ENCODE measurements around the gene TTC33. TPM values are rescaled to one million over a fixed set of nuclear protein-coding genes. Genes with fewer than 3 reads are reported as not detected.
A peak's percentile ranks its signal among the peaks of the same experiment; 100 is the strongest.
"Not testable (repeated sequence)": the region's sequence is repeated elsewhere in the genome, so short reads cannot be mapped to it uniquely, and the experiment has no call there.

The TTC33 gene, protein sequence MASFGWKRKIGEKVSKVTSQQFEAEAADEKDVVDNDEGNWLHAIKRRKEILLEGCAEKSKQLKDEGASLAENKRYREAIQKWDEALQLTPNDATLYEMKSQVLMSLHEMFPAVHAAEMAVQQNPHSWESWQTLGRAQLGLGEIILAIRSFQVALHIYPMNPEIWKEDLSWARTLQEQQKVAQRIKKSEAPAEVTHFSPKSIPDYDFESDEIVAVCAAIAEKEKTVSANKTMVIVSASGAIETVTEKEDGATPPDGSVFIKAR
- 22.0 TPM for total RNA-seq

GRCh38 chr5:40755407-40756365, at the start of gene TTC33:
TSS of gene TTC33 (minus strand) at chr5:40755961. CDS start at chr5:40747018, 8,943 bp downstream.
- DNase-seq: peak; percentile 90

GRCh38 chr5:40801771-40802562, 46.2 kb upstream of the TTC33 start:
- no peak for DNase-seq

GRCh38 chr5:40799258-40799657, 43.5 kb upstream of the TTC33 start:
- no peak for DNase-seq

DNA sequence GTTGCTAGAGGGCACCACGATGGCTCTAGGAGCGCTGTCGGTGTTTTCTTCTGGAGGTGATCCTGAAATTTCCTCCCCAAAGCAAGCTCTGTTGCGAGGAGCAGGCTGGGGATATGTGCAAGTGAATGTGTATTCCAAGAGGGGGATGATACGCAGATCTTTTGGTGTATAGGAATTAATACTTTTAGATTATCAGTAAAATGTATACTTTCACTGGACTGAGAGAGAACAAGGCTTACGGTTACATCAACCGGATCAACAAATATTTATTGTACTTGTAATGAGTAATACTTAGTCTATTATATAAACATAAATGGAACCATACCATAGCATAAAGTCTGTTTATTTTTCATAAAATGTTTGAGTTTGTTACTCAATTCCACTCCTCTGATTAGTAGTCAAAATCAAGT, 43.0 kb upstream of the TTC33 start:
- DNase-seq: no peak

GRCh38 chr5:40798012-40798800, 42.4 kb upstream of the TTC33 start, which contains the start of gene PRKAA1:
TSS of gene PRKAA1 (minus strand) at chr5:40798374. CDS start at chr5:40798189, 185 bp downstream.
- DNase-seq: peak; percentile 89

- peak; percentile 25 for DNase-seq
Observed at GRCh38 chr5:40797273-40798011, 41.7 kb upstream of the TTC33 start.

DNA sequence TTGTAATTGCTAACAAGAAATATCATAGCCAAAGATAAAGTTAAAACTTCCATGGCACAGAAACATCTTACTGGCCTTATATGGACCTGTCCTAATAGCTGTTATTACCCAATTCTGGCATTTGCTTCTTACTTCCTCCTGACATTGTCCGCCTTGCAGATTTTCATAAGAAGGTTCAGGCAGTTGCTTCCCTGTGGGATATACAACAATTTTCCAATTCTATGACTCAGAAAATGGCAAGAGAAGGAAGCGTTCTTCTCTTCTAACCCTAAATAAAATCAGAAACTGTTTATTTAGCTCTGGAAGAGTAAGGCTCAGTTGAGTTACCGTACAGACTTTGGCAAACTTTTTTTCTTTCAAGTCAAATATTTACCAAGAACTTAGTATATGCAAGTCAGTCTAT, 40.7 kb upstream of the TTC33 start:
- DNase-seq: peak; percentile 17

DNA sequence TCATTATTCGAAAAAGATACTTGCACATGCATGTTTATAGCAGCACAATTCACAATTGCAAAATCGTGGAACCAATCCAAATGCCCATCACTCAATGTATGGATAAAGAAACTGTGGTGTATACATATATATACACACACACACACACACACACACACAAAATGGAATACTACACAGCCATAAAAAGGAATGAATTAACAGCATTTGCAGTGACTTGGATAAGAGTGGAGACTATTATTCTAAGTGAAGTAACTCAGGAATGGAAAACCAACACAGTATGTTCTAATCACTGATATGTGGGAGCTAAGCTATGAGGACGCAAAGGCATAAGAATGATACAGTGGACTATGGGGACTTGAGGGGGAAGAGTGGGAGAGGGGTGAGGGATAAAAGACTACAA, 39.1 kb upstream of the TTC33 start:
- DNase-seq: not testable (repeated sequence)

DNA sequence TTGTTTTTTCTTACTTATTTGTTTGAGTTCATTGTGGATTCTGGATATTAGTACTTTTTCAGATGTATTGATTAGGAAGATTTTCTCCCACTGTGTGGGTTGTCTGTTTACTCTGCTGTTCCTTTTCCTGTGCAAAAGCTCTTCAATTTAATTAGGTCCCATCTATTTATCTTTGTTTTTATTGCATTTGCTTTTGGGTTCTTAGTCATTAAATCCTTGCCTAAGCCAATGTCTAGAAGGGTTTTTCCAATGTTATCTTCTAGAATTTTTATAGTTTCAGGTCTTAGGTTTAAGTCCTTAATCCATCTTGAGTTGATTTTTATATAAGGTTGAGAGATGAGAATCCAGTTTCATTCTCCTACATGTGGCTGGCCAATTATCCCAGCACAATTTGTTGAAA, 38.6 kb upstream of the TTC33 start:
- DNase-seq: not testable (repeated sequence)

DNA sequence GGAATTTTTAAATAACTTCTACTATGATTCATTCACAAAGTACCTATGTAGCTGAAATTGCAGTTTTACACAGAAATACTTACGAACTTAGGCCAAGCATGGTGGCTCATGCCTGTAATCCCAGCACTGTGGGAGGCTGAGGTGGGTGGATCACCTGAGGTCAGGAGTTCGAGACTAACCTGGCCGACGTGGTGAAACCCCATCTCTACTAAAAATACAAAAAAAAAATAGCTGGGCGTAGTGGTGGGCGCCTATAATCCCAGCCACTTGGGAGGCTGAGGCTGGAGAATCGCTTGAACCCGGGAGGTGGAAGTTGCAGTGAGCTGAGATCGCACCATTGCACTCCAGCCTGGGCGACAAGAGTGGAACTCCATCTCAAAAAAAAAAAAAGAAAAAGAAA, 36.9 kb upstream of the TTC33 start:
- DNase-seq: not testable (repeated sequence)

DNA sequence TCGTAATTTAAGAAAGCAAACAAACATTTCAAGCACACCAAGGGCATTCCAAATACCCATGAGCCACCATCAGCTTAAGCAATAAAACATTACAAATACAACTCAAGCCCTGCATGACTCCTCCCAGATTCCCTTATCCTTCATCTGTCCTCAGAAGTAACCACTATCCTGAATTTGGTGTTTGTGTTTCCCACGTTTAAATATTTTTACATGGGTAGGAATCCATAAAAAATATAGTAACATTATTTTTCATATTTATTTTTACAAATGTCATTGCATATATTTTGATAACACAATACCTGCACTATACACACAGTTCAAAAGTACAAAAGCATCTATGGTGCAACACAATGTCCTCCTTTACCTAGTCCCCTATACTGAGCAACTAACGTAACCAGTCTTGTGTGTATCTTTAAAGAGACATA, 36.0 kb upstream of the TTC33 start:
- DNase-seq: no peak

DNA sequence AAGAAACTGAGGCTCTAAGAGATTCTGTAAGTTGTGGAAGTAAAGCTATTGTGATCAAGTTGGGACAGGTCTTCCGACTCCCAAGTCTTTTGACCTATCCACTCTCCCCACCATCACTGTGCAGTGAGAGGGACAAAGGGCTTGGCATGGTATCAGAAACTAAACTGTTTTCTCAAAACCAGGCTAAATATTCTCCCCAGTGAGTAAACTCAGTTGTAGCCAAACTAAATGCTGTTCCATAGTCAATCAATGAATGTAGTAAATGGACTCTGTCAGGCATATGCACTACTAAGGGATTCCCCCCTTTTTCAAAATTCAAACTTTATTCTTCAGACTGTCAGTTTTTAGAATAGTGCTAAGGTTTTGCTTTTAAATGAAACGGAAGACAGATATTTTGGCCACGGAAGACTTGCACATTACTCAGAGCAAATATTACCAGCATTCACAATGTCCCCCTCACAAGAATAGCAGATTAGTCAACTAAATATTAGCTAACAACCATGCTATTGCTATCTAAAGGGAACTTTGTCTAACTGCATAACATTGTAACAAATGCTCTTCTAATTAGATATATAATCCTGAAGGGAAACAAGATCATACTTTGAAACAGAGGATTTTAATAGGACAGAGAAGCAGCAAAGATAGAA, 35.3 kb upstream of the TTC33 start:
- DNase-seq: no peak

GRCh38 chr5:40788941-40789340, 33.2 kb upstream of the TTC33 start:
- DNase-seq: not testable (repeated sequence)

DNA sequence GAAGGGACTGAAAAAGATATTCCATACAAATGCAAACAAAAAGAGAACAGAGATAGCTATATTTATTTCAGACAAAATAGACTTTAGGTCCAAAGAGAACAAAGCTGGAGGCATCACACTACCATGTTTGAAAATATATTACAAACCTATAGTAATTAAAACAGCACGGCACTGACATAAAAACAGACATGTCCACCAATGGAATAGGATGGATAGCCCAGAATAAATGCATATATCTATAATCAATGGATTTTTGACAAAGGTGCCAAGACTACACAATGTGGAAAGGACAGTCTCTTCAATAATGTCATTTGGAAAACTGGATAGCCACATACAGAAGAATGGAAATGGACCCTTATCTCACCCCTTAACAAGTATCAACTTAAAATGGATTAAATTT, 32.2 kb upstream of the TTC33 start:
- DNase-seq: no peak

DNA sequence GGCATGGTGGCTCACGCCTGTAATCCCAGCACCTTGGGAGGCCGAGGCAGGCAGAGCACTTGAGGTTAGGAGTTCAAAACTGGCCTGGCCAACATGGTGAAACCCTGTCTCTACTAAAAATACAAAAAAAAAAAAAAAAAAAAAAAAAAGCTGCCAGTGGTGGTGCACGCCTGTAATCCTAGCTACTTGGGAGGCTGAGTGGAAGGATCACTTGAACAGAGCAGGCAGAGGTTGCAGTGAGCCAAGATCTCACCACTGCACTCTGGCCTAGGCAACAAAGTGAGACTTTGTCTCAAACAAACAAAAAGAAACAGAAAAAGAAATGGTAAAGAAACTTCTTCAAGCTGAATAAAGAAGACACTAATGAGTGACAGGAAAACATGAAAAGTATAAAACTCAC, 30.9 kb upstream of the TTC33 start:
- not testable (repeated sequence) for DNase-seq

GRCh38 chr5:40784916-40785315, 29.2 kb upstream of the TTC33 start:
- DNase-seq: no peak

GRCh38 chr5:40784027-40784653, 28.4 kb upstream of the TTC33 start:
- no peak for DNase-seq

- DNase-seq: no peak
Observed at GRCh38 chr5:40781843-40782409, 26.2 kb upstream of the TTC33 start.

- DNase-seq: no peak
Observed at GRCh38 chr5:40780858-40781257, 25.1 kb upstream of the TTC33 start.

Measured in skin of body (tissue), 2 donors.